IMR-90 (cell line): ENCODE results near the gene DGKB. TPM values are rescaled to one million over a fixed set of nuclear protein-coding genes. Genes with fewer than 3 reads are reported as not detected.

Experiments used
- ATAC-seq: fragments of 200-7000 bp; cut with Tn5 transposase; 2 replicates; pipeline ENCODE4 v1.9.1; 2020; ENCODE audit warnings: low read depth, mild to moderate bottlenecking, moderate library complexity
- BruUV-seq: library from RNA; stranded (reverse); fragments of 400-500 nt; replicated peaks from 2 replicates; lab custom pipeline; 2021; lab: Mats Ljungman, UMichigan
- CTCF ChIA-PET: fragments of 300-600 bp; formaldehyde crosslinking; extraction: SDS; loops from one replicate; lab custom pipeline; 2021; ENCODE audit warnings: antibody characterized with exemption; lab: Yijun Ruan, JAX
- POLR2A ChIA-PET: fragments of 300-600 bp; sonication (Branson Sonifier 250); formaldehyde crosslinking; loops from one replicate; lab custom pipeline; 2022; ENCODE audit warnings: antibody characterized with exemption; ENCODE audit not compliant: unreplicated experiment; lab: Charles Lee
- DNase-seq: peaks from one replicate; pipeline ENCODE4 v3.0.0; 2013
- H2AFZ ChIP-seq: replicated peaks from 2 replicates; pipeline ENCODE3; 2013; ENCODE audit warnings: low read length, mild to moderate bottlenecking; ENCODE audit not compliant: poor library complexity
- H2AK5ac ChIP-seq: 2 replicates; pipeline ENCODE4 v1.6.1; 2013; ENCODE audit warnings: low read depth, low read length, inconsistent platforms
- H2AK9ac ChIP-seq: replicated peaks from 2 replicates; pipeline ENCODE3; 2013; ENCODE audit warnings: mild to moderate bottlenecking, low read depth, low read length, moderate library complexity; ENCODE audit not compliant: poor library complexity
- H2BK120ac ChIP-seq: 2 replicates; pipeline ENCODE4 v1.6.1; 2013; ENCODE audit warnings: low read depth, low read length, inconsistent platforms
- H2BK15ac ChIP-seq: 3 replicates; pipeline ENCODE4 v1.6.1; 2013; ENCODE audit warnings: low read depth, low read length, inconsistent platforms
- H2BK20ac ChIP-seq: 2 replicates; pipeline ENCODE4 v1.6.1; 2013; ENCODE audit warnings: low read depth, mild to moderate bottlenecking, inconsistent platforms, low read length, moderate library complexity
- H2BK5ac ChIP-seq: 2 replicates; pipeline ENCODE4 v1.6.1; 2013; ENCODE audit warnings: mild to moderate bottlenecking, low read depth, low read length, inconsistent platforms; ENCODE audit not compliant: poor library complexity, severe bottlenecking
- H3K14ac ChIP-seq: replicated peaks from 2 replicates; pipeline ENCODE4 v1.6.1; 2013; ENCODE audit warnings: low read depth, low read length, inconsistent platforms
- H3K18ac ChIP-seq: 2 replicates; pipeline ENCODE4 v1.6.1; 2013; ENCODE audit warnings: low read depth, low read length, control low read depth
- H3K23ac ChIP-seq: 2 replicates; pipeline ENCODE4 v1.6.1; 2013; ENCODE audit warnings: low read depth, low read length, inconsistent platforms
- H3K27ac ChIP-seq: 2 replicates; pipeline ENCODE4 v1.5.1; 2013; ENCODE audit warnings: mild to moderate bottlenecking, control low read depth, low read length; ENCODE audit not compliant: insufficient read depth
- H3K27me3 ChIP-seq: 2 replicates; pipeline ENCODE4 v1.6.1; 2013; ENCODE audit warnings: low read length; ENCODE audit not compliant: control insufficient read depth, insufficient read depth
- H3K36me3 ChIP-seq: 2 replicates; pipeline ENCODE4 v1.6.1; 2013; ENCODE audit warnings: low read length, mixed read lengths; ENCODE audit not compliant: control insufficient read depth, insufficient read depth
- H3K4ac ChIP-seq: 2 replicates; pipeline ENCODE4 v1.6.1; 2013; ENCODE audit warnings: low read depth, low read length, inconsistent platforms
- H3K4me1 ChIP-seq: 2 replicates; pipeline ENCODE4 v1.6.1; 2013; ENCODE audit warnings: low read length, mixed read lengths; ENCODE audit not compliant: control insufficient read depth, insufficient read depth
- H3K4me2 ChIP-seq: 2 replicates; pipeline ENCODE4 v1.6.1; 2013; ENCODE audit warnings: low read depth, mild to moderate bottlenecking, control low read depth, low read length, moderate library complexity
- H3K4me3 ChIP-seq: 2 replicates; pipeline ENCODE4 v1.5.1; 2013; ENCODE audit warnings: low read depth, mild to moderate bottlenecking, control low read depth, low read length, moderate library complexity; ENCODE audit not compliant: insufficient read depth
- H3K56ac ChIP-seq: 2 replicates; pipeline ENCODE4 v1.6.1; 2013; ENCODE audit warnings: low read length, inconsistent platforms; ENCODE audit not compliant: insufficient read depth; ENCODE audit errors: extremely low read depth
- H3K79me1 ChIP-seq, 2 experiments: 2 replicates each; pipeline ENCODE4 v1.6.1; 2013; ENCODE audit warnings: low read length in 2 of 2, inconsistent platforms in 1 of 2, low read depth in 1 of 2
- H3K9ac ChIP-seq: 2 replicates; pipeline ENCODE4 v1.6.1; 2013; ENCODE audit warnings: low read depth, low read length, control low read depth
- H3K9me1 ChIP-seq: 2 replicates; pipeline ENCODE4 v1.6.1; 2013; ENCODE audit warnings: low read length, inconsistent platforms; ENCODE audit not compliant: insufficient read depth
- H3K9me3 ChIP-seq: 2 replicates; pipeline ENCODE4 v1.6.1; 2013; ENCODE audit warnings: low read length; ENCODE audit not compliant: control insufficient read depth, insufficient read depth
- H4K20me1 ChIP-seq: 2 replicates; pipeline ENCODE4 v1.6.1; 2013; ENCODE audit warnings: low read length, inconsistent platforms; ENCODE audit not compliant: insufficient read depth
- H4K5ac ChIP-seq: 2 replicates; pipeline ENCODE4 v1.6.1; 2013; ENCODE audit warnings: mild to moderate bottlenecking, low read depth, low read length, control low read depth
- H4K8ac ChIP-seq, 2 experiments: 2 replicates each; pipeline ENCODE4 v1.6.1; 2013; ENCODE audit warnings: low read depth in 2 of 2, low read length in 2 of 2, control low read depth in 1 of 2, inconsistent platforms in 1 of 2
- H4K91ac ChIP-seq: 2 replicates; pipeline ENCODE4 v1.6.1; 2013; ENCODE audit warnings: low read depth, low read length, inconsistent platforms; ENCODE audit not compliant: insufficient read depth
- MAFK ChIP-seq: IDR thresholded peaks from 2 replicates; pipeline ENCODE4 v1.6.1; 2012; ENCODE audit warnings: low read depth, low read length, improper control_type of control experiment
- MAZ ChIP-seq: IDR thresholded peaks from 2 replicates; pipeline ENCODE4 v1.6.1; 2012; ENCODE audit warnings: low read depth, mild to moderate bottlenecking, low read length, improper control_type of control experiment, moderate library complexity, borderline replicate concordance
- WGBS, 2 experiments: methylation state at CpG; one replicate each; pipeline versions ENCODE4 v1.1.5 to v1.1.7; 2013; ENCODE audit warnings: missing lambda C conversion rate in 2 of 2; ENCODE audit not compliant: insufficient read length in 1 of 2; ENCODE audit errors: extremely low coverage in 2 of 2; 5-methylcytosine and 5-hydroxymethylcytosine counted together
- dilution Hi-C: fragments of 300-500 bp; cut with HindIII; formaldehyde crosslinking; loops from one replicate; pipeline ENCODE4 v1.14.3; 2018; ENCODE audit warnings: low sequenced_read_pairs; ENCODE audit not compliant: unreplicated experiment
- in situ Hi-C: fragments of 300-500 bp; cut with MboI; formaldehyde crosslinking; loops from 3 replicates; pipeline ENCODE4 v1.14.3; 2019; ENCODE audit warnings: low sequenced_read_pairs, inconsistent platforms, mixed read lengths
- intact Hi-C: fragments of 100-400 bp; cut with micrococcal nuclease; formaldehyde crosslinking; loops from 2 replicates; pipeline ENCODE4 v1.10.0; 2022
- polyA plus RNA-seq, 3 experiments: library from polyadenylated mRNA; depleted of rRNA; stranded (reverse); fragments of >200 nt; gene quantifications; 2 replicates each; pipeline ENCODE4 v1.2.3, GENCODE V29; 2012; ENCODE audit warnings: low replicate concordance in 1 of 3
- total RNA-seq: library from RNA; depleted of rRNA; stranded (reverse); fragments of >200 nt; gene quantifications from 2 replicates; pipeline ENCODE4 v1.2.3, GENCODE V29; 2012

The DGKB gene
- total and polyA plus RNA-seq, 2 of the 4 experiments (the other 2 are of a cell fraction): not detected

DNA sequence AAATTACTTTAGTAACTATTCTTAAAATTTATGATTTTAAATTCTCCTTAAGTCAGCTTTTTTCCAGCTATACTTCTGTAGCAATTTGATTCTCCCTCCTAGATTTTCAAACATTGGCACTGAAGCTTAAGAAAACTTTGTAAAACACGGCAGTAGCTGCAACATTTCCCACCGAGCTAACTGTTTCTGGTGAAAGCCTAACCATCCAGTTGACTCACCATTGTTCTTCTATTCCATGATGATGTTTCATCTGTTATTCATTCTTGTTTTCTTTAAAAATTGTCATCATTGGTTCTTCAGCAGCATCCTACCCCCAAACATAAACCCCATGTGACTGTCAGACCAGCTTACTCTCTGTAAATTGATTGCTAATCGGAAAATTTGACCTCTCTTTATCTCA is 312.3 kb downstream of the DGKB start:
- dilution Hi-C loops: no loop called here
- ATAC-seq: no peak
- Histone ChIP-seq H4K5ac (no peak overlapping the region), H3K4ac (no peak overlapping the region), H4K8ac (no peak overlapping the region), H2BK20ac (no peak overlapping the region), H3K4me1 (no peaks in the 10 kb centered on the region), H3K9me1 (no peaks in the 10 kb centered on the region), H3K9ac (no peak overlapping the region), H3K14ac (no peak overlapping the region), H2BK120ac (no peak overlapping the region), H3K4me2 (no peak overlapping the region), H3K56ac (no peak overlapping the region), H2BK15ac (no peak overlapping the region), H2AK5ac (no peak overlapping the region), H3K23ac (no peak overlapping the region), H3K9me3 (peaks cover 3% of the 10 kb centered on the region; the same call in 1 of the 2 replicates), H2AK9ac (no peak overlapping the region), H3K18ac (no peak overlapping the region), H3K36me3 (no peaks in the 10 kb centered on the region), H2AFZ (no peak overlapping the region), H2BK5ac (no peak overlapping the region), H3K27ac (no peak overlapping the region), H4K91ac (no peak overlapping the region), H3K4me3 (no peak overlapping the region), H3K27me3 (no peaks in the 10 kb centered on the region), H3K79me1 (no peaks in the 10 kb centered on the region), H4K20me1 (no peaks in the 10 kb centered on the region)
- ChIA-PET CTCF (no interaction called here), POLR2A (no interaction called here)
- no peak for DNase-seq
- in situ Hi-C loops: no loop called here
- WGBS, 2 experiments: 100% methylated on average over 1 of the region's 3 CpGs; no CpG with 5 or more reads in 1 of the 2 experiments
- TF ChIP-seq MAZ (no peak), MAFK (0 out of 2 replicates have a peak, but pooled peaks have one; percentile 12)
- no TSS peak for BruUV-seq
- intact Hi-C loops: no loop called here
